ENCODE data around the gene SEPTIN6.

The SEPTIN6 gene

DNA sequence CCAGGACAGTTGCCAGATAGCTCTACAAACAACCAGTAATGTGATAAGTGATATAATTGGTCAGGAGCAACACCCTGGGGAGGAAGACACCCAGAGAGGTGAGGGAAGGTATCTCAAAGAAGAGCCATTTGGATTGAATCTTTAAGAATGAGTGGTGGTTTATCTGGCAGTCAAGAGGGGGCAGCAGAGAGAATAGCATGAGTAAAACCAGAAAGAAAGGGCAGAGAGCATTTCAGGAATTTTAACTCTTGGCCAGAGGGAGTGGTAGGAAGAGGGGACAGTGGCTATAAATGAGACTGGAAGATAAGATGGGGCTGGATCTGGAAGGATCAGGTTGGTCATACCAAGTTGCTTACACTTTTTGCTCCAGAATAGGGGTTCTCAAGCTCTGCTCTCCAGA is 5.9 kb upstream of the SEPTIN6 start:
- Mint-ChIP-seq H3K27ac (no peak overlapping the region), H3K36me3 (ENCODE audit: low read depth) (no peaks in the 10 kb centered on the region), H3K4me1 (ENCODE audit: low read depth) (peaks cover 7% of the 10 kb centered on the region), H3K4me3 (no peak overlapping the region), H3K9me3 (no peaks in the 10 kb centered on the region), H3K27me3 (ENCODE audit: low read depth) (no peaks in the 10 kb centered on the region)
- no peak for DNase-seq (ENCODE audit: low spot score)

DNA sequence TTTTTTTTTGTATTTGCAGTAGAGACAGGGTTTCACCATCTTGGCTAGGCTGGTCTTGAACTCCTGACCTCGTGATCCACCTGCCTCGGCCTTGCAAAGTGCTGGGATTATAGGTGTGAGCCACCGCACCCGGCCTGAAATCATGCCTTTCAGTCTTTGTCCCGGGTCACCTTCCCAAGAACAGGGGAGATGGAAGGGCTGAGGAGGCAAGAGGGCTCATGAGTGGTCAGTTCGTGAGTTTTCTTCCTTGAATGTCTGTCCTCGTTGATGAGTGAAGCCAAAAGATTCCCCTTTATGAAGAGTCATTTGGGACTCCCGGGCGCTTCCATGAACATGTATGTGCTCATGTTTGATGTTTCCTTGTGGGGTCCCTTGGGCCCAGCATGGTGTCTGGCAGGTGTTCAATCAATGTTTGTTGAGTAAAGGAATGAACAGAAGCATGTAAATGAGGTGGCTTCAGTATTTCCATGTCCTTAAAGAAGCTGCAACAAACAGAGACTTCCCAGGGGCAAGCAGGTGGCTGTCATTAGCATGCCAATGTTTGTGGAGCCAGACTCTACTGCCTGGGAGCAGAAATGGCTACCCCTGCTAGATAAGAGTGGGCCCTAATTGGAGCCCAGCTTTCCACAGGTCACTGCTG is 3.4 kb upstream of the SEPTIN6 start:
- H3K9me3 Mint-ChIP-seq: no peaks in the 10 kb centered on the region
- no peak for DNase-seq (ENCODE audit: low spot score)
- H3K36me3 Mint-ChIP-seq (ENCODE audit: low read depth): peaks cover 10% of the 10 kb centered on the region
- H3K4me1 Mint-ChIP-seq (ENCODE audit: low read depth): peaks cover 7% of the 10 kb centered on the region
- H3K4me3 Mint-ChIP-seq: no peak overlapping the region
- no peaks in the 10 kb centered on the region for H3K27me3 Mint-ChIP-seq (ENCODE audit: low read depth)
- H3K27ac Mint-ChIP-seq: no peak overlapping the region

DNA sequence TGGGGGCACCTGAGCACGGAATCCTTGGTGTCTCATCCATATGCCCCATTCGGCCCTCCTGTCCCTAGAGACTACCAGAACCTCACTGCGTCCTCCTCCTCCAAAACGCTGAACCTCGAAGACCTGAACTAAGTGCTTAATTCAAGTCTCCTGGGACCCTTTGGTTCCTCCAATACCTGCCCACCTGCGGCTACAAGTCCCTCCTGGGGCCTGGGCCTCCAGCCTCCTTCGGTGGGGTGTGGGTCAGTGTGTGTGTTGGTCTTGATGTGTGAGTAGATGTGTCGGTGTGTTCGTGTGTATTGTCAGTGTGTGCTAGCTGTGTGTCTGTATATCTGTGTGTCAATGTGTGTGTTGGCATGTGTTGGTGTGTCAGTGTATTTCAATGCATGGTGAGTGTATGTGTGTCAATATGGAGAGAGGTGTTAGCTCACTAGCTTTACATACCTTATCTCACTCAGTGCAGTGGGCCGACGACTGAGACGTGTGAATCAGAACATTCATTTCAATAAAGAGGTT is 2.6 kb upstream of the SEPTIN6 start:
- Mint-ChIP-seq H3K36me3 (ENCODE audit: low read depth) (peaks cover 17% of the 10 kb centered on the region), H3K27me3 (ENCODE audit: low read depth) (no peaks in the 10 kb centered on the region), H3K9me3 (no peaks in the 10 kb centered on the region), H3K4me1 (ENCODE audit: low read depth) (peaks cover 7% of the 10 kb centered on the region), H3K4me3 (no peak overlapping the region), H3K27ac (no peak overlapping the region)
- no peak for DNase-seq (ENCODE audit: low spot score)

DNA sequence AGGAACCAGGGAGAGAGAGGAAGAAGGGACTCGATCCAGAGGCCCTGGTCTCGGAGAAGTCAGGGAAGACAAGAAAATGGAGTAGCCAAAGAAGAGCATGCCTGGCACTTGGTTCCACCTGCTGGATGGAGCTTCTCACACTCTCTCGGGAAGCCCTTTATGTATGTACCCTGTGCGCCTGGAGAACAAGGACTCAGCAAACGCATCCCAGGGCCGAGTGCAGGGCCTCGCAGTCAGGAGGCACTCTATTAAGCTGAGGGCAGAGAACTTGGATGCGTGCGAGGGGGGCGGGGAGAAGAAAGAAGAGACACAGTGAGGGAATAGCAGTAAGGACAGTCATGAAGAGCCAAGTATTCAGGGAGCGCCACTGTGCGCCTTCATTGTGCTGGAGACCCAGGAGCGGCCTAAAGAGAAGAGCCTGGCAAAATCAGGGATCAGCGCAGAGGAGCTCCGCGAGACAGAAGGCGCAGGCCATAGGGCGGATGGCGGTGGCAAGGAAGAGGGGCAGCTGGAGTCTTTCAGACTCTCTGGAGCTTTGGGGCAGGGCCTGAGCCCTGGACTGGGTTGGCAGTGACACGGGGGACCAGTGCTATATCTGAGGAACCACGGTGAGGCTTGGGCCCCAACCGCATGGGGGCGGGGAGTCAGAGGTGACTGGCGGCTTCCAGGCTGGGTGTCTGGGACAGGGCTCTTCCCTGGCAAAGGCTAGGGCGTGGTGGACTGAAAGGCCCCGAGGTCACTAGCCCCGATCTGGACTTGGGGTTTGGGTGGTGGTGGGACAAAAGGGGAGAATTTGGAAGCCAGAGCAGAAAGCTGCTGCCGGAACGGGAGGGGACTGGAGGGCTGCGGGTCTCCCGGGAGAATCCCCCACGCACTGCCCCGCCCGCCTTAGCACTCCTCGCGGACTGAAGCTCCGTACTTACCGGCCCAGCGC is 1.9 kb upstream of the SEPTIN6 start:
- Mint-ChIP-seq H3K27ac (no peak overlapping the region), H3K4me3 (no peak overlapping the region)

DNA sequence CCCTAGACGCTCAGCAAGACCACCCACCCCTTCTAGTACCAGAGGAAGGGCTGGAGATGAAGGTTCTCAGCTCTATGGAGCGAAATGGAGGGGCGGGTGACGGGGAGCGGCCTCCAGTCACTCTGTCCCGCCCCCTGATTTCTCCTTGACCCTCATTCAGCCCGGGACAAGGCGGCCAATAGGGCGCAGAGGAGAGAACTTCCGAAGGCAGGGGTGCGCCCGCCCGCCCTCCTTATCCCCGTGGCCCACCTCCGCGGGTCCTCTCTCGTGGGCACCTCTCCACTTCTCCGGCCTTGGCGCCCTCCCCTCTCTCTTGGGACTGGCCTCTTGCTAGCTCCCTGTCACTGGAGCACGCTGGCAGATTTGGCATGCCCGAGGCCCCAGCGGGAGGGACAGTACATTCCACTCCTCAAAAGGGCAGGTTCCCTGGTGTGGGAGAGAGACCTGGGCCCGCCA is 1.1 kb upstream of the SEPTIN6 start:
- Mint-ChIP-seq H3K9me3 (no peaks in the 10 kb centered on the region), H3K4me1 (ENCODE audit: low read depth) (peaks cover 6% of the 10 kb centered on the region), H3K27ac (peak overlapping the region; percentile 52), H3K4me3 (peak overlapping the region; percentile 86), H3K27me3 (ENCODE audit: low read depth) (no peaks in the 10 kb centered on the region), H3K36me3 (ENCODE audit: low read depth) (peaks cover 23% of the 10 kb centered on the region)
- no peak for DNase-seq (ENCODE audit: low spot score)

More for the DNA sequence above, 1.9 kb upstream of the SEPTIN6 start:
- Mint-ChIP-seq H3K27me3 (ENCODE audit: low read depth) (no peaks in the 10 kb centered on the region), H3K36me3 (ENCODE audit: low read depth) (peaks cover 22% of the 10 kb centered on the region), H3K9me3 (no peaks in the 10 kb centered on the region), H3K4me1 (ENCODE audit: low read depth) (peaks cover 7% of the 10 kb centered on the region)
- DNase-seq (ENCODE audit: low spot score): no peak

DNA sequence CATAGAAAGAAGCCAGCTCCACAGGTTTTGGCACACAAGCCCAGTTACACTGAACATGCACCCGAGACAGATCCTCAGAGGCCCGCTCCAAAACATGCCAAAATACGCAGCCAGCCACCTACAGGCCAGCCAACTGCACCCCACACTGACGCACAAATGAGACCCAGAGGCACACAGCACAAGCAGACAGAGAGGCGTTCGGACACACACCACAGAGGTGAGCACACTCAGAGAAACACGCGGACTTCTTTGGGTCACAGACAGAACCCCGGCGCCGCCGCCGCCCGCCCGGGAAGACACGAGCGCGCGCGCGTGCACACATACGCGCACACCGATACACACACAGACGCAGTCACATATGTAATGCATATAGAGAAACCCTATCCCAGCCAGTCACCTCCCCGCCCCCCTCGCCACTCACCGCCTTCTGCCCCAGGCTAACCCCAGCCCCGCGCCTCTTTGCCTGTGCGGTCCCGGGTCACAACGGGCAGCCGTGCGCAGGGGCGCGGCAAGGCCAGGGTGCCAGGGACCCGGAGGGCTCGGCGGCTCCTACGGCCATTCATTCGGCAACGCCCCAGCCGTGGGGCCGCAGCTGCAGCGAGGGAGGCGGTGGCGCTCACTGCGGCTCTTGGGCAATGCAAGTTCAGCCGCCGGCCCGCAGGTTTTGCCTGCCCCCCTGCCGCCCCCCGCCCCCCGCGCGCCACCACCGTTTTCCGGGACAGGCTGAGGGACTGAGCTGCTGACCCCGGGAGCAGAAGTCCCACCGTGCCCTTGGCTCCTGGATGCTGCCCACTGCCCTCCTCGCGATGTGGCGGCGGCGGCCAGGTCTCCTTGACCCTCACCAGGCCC is 553 bp downstream of the SEPTIN6 start:
- H3K27ac Mint-ChIP-seq: peak overlapping the region; percentile 97
- H3K27me3 Mint-ChIP-seq (ENCODE audit: low read depth): no peaks in the 10 kb centered on the region
- H3K9me3 Mint-ChIP-seq: no peaks in the 10 kb centered on the region
- peaks cover 34% of the 10 kb centered on the region for H3K36me3 Mint-ChIP-seq (ENCODE audit: low read depth)
- peak overlapping the region; percentile 93 for H3K4me3 Mint-ChIP-seq
- peak; percentile 52 for DNase-seq (ENCODE audit: low spot score)
- peaks cover 11% of the 10 kb centered on the region for H3K4me1 Mint-ChIP-seq (ENCODE audit: low read depth)

DNA sequence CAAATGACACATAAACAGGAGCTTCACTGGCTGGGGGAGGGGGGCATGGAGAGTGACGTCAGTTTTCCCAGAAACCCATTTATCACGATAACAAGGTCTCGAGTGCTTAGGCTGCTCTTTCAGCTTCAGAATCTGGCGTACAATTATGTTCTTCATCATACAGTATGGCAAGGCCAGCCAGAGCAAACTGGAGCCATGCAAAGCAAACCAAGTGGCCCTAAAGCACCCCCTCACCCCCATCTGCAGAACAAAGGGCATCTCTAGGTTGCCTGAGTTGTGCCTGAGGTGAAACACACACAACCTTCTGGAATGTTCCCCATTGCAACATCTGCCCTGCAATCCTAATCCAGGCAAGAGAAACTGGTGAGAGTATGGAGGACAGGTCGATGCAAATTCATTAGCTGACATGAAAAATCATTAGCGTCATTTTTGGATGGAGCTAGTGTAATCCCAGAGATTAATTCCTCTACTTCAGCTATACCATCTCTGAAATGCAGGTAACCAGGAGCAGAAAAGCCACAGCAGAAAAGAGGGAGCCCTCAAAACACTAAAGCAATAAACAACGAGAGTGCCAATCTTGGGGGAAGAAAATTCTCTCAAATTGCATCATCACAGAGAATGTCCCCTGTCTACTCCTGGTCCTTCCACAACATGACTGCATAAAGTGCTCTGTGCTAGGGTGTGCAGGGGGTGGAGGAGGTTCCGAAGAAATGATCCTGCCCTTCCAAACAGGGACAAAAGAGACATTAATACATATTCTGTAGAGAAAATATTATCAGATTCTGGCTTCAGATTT is 1.8 kb downstream of the SEPTIN6 start:
- Mint-ChIP-seq H3K9me3 (no peaks in the 10 kb centered on the region), H3K27ac (peak overlapping the region; percentile 97), H3K36me3 (ENCODE audit: low read depth) (peaks cover 44% of the 10 kb centered on the region), H3K4me1 (ENCODE audit: low read depth) (peaks cover 22% of the 10 kb centered on the region), H3K4me3 (peak overlapping the region; percentile 93), H3K27me3 (ENCODE audit: low read depth) (no peaks in the 10 kb centered on the region)
- peak; percentile 66 for DNase-seq (ENCODE audit: low spot score)

DNA sequence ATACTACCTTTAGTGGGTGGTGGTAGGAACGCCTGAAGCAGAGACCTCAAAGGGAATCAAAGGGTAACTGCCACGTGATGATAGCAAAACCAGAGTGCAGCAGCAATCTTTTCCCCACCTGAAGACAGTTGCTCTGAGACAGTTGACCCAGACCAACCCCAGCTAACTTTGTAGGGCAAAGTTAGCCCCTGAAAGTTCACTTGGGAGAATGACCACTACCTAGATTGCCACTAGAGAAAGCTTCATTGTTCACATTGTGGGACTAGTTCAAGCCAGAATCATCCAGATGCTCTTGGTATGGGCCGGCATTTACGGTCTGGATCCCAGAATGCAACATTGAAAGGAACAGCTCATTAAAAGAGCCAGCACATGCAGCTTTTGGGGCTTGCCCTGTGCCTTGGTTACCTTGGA is 4.1 kb downstream of the SEPTIN6 start:
- no peaks in the 10 kb centered on the region for H3K9me3 Mint-ChIP-seq
- peak overlapping the region; percentile 93 for H3K4me3 Mint-ChIP-seq
- H3K4me1 Mint-ChIP-seq (ENCODE audit: low read depth): peaks cover 29% of the 10 kb centered on the region
- peaks cover 52% of the 10 kb centered on the region for H3K36me3 Mint-ChIP-seq (ENCODE audit: low read depth)
- H3K27me3 Mint-ChIP-seq (ENCODE audit: low read depth): no peaks in the 10 kb centered on the region
- H3K27ac Mint-ChIP-seq: peak overlapping the region; percentile 97
- DNase-seq (ENCODE audit: low spot score): no peak

DNA sequence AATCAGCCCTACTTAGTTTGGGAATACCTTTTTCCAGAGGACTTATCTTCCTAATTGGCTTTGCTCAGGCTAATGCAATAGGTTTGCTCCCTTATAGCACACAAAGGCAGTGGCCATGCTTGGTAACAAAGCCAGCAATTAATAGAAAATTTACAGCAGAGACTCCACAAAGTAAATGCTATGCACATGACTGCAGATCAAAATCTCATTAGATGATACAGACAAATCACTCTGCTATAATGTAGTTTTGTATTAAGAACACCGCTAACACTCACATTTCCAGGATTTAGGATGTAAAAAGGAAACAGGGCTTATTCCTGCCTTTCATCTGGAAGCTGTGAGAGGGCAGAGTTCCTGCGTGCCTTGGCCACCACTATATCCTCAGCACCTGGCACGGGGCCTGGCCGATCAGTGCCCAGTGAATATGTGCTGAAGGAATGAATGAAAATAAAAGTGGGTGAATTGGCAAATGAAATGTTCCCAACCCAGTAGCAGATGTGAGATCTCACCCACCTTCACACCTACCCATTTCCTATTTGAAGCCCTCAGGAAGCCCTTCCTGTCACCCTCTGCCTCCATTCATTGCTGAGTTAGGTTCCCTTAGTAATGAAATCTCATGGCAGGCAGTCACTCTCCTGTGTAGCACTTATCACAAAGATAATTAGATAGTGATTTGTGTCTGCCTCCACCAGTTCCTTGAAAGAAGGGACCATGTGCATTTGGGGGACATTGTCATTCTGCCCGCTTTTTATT is 5.1 kb downstream of the SEPTIN6 start:
- no peak for DNase-seq (ENCODE audit: low spot score)
- H3K36me3 Mint-ChIP-seq (ENCODE audit: low read depth): peaks cover 57% of the 10 kb centered on the region
- H3K4me1 Mint-ChIP-seq (ENCODE audit: low read depth): peaks cover 34% of the 10 kb centered on the region
- peak overlapping the region; percentile 97 for H3K27ac Mint-ChIP-seq
- H3K4me3 Mint-ChIP-seq: peak overlapping the region; percentile 93
- H3K27me3 Mint-ChIP-seq (ENCODE audit: low read depth): no peaks in the 10 kb centered on the region
- no peaks in the 10 kb centered on the region for H3K9me3 Mint-ChIP-seq

DNA sequence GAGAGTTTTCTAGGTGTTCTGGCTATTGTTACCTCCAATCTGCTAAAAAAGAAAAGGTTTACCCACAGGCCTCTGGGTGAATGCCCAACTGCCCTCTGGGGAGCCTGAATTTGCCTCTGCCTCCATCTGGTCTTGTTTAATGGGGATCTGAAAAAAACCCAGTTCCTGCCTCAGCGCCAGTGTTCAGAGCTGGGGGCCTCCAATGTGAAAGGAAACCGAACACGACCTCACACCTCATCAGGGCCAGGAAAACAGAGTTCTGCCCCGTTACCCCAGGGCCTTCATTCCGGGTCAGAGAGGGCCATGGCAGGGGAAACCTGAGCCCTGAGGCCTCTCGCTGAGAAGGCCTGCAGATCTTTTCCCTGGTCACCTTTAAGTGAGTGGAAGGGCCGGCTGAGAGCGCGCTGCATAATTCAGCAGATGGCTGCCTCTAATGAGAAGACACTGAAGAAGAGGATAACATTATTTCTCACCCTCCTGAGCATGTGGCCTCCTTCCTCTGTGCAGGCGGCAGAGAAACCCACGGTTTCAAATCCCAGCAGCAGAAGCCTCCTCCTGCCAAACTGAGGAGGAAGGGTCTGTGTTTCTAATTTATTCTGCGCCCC is 6.8 kb downstream of the SEPTIN6 start:
- H3K4me3 Mint-ChIP-seq: peak overlapping the region; percentile 93
- H3K27me3 Mint-ChIP-seq (ENCODE audit: low read depth): no peaks in the 10 kb centered on the region
- no peak for DNase-seq (ENCODE audit: low spot score)
- peaks cover 51% of the 10 kb centered on the region for H3K36me3 Mint-ChIP-seq (ENCODE audit: low read depth)
- peak overlapping the region; percentile 97 for H3K27ac Mint-ChIP-seq
- no peaks in the 10 kb centered on the region for H3K9me3 Mint-ChIP-seq
- peaks cover 43% of the 10 kb centered on the region for H3K4me1 Mint-ChIP-seq (ENCODE audit: low read depth)

DNA sequence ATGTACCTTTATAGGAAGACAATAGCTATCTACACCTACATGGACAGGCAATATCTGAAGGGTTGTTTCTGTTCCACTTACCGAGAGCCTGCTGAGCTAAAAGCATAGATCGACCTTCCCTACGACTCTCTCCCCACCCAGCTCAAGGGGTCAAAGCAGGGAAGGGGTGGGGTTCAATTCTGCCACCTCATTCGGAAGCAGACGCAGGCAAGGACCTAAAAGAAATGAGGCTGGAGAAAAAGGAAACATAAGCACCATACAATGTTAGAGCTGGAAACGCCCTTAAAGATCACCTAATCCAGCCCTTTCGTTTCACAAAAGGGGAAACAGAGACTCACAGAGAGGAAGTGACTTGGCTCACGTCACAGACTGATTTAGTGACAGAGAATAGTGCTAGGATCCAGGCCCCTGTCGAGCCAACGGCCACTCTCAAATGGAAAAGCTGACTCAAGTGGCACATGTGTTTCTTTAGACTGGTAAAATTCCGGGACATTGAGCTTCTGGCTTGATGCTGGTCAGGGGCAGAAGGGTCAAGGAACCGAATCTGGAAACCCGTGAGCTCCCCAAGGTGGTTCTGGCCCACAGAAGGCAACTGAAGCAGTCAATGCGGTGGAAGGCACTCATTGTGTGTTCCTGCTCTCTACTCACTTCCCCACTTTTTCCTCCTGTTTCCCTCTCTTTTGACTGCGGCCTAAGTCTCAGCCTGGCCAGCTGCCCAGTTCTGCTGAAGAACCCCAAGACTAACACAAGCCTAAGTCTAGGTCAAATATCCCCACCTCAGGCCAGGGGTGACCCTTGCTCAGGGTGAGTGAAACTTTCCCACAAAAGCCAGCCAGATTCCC is 7.5 kb downstream of the SEPTIN6 start:
- Mint-ChIP-seq H3K4me1 (ENCODE audit: low read depth) (peaks cover 47% of the 10 kb centered on the region), H3K27me3 (ENCODE audit: low read depth) (no peaks in the 10 kb centered on the region), H3K27ac (peak overlapping the region; percentile 97), H3K36me3 (ENCODE audit: low read depth) (peaks cover 49% of the 10 kb centered on the region), H3K4me3 (peak overlapping the region; percentile 93), H3K9me3 (no peaks in the 10 kb centered on the region)
- DNase-seq (ENCODE audit: low spot score): peak; percentile 61

DNA sequence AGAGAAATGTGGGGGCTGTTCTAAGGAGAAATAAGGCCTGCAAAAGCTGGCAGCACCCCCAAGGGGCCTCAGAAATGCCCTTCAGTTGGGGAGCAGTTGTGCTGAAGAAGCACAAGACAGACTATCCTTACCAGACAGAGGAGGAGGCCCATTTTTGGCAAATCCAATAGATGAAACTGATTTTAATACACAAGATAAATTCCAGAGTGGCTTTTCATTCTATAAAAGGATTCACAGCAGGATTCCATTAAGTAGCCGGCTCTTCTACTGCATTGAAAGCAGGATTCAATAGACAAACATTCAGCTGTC is 8.1 kb downstream of the SEPTIN6 start:
- DNase-seq (ENCODE audit: low spot score): no peak
- Mint-ChIP-seq H3K27ac (peak overlapping the region; percentile 97), H3K9me3 (no peaks in the 10 kb centered on the region), H3K4me3 (peak overlapping the region; percentile 93), H3K27me3 (ENCODE audit: low read depth) (no peaks in the 10 kb centered on the region), H3K36me3 (ENCODE audit: low read depth) (peaks cover 44% of the 10 kb centered on the region), H3K4me1 (ENCODE audit: low read depth) (peaks cover 47% of the 10 kb centered on the region)

Data from T-helper 2 cell treated with Interferon-gamma antibody and Interleukin-4, amounts not matched to agents 5 μg/mL and 100 μg/mL, for 36 hours (primary cell).